ENCODE measurements around the gene LRRC4. TPM values are rescaled to one million over a fixed set of nuclear protein-coding genes. Genes with fewer than 3 reads are reported as not detected.

Gene LRRC4
- total RNA-seq, 1 experiment from 2014 or later, result 0.26 TPM

DNA sequence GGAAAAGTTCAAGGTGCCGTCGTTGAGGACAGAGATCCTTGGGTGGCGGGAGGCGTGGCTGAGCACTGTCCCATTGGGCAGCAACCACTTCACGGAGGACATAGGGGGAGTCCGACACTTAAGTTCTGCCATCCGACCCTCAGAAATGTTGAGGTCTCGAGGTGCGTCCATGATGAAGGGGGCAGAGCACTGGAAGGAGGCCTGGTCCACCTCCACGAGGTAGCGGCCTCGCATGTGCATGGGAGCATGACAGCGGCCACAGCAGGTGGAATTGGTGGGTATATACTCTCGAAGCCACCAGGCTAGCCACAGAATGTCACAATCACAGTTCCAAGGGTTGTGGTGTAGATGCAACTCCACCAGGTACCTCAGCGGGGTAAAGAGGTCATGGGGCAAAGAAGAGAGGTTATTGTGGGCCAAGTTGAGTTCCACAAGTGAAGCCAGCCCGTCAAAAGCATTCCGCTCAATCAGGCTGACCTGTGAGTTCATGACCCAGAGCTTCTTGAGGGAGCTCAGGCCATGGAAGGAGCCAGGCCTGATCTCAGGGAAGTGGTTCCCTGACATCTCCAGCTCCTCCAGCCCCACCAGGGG lies 1.7 kb downstream of the LRRC4 start:
- no peaks in the 10 kb centered on the region for H4K20me1 ChIP-seq (ENCODE audit: low read length)

DNA sequence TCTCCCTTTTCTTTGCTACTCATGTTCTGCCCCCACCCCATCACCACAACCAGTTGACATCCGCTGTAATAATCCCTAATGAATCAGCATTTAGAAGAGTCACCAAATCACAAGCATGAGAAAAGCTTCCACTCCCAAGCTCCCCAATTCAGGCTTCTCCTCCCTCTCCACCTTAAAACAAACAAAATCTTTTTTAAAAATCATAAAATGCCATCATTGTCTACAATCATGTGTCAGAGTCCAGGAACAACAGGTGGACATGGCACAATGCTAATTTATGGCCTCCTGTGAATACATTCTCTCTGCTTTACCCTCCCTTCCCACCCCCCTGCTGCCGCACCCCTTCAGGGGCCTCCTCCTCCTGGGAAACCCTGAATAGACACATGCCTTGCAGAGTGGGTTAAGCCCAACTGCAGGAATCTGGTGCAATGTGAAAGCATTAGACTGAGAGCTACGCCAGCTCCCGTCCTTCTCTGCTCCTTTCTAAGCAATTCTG lies 3.7 kb downstream of the LRRC4 start:
- Histone ChIP-seq H4K20me1 (ENCODE audit: low read length) (no peaks in the 10 kb centered on the region), H2AFZ (ENCODE audit: low read length) (no peak overlapping the region), H3K27me3 (ENCODE audit: low read length) (no peaks in the 10 kb centered on the region), H3K4me1 (ENCODE audit: insufficient read depth, low read length) (peaks cover 49% of the 10 kb centered on the region), H3K36me3 (ENCODE audit: low read depth, low read length) (0 out of 2 replicates have a peak, but pooled peaks cover 11% of the 10 kb centered on the region), H3K79me2 (ENCODE audit: low read length) (no peaks in the 10 kb centered on the region), H3F3A (ENCODE audit: low read length, unreplicated experiment) (peaks cover 4% of the 10 kb centered on the region), H3K9me2 (replicated peaks; ENCODE audit: low read length) (no peaks in the 10 kb centered on the region), H3K9me3 (ENCODE audit: low read length) (no peaks in the 10 kb centered on the region), H3K4me2 (ENCODE audit: low read length) (peak overlapping the region; percentile 48), H3K9ac (ENCODE audit: low read length) (peak overlapping the region; percentile 60), H3K27ac (ENCODE audit: low read length) (peak overlapping the region; percentile 92), H3K4me3 (ENCODE audit: low read length) (no peak overlapping the region)
- DNase-seq (peak; percentile 55), ATAC-seq (peak; percentile 43)
- CTCF ChIA-PET, result interaction anchor here (0.6 kb wide), 1 partner anchor 182 kb away, joined by 15 read pairs; no protein-coding TSS in a partner anchor
- no TSS peak for BruUV-seq (replicated peaks)
- POLR2A ChIA-PET (ENCODE audit: unreplicated experiment), result no interaction called here
- intact Hi-C loops (cut with micrococcal nuclease), result no loop called here
- TF ChIP-seq EZH2phosphoT487 (IDR thresholded peaks at IDR 0.05; ENCODE audit: borderline replicate concordance, low read length) (no peak), EZH2 (IDR thresholded peaks at IDR 0.05; ENCODE audit: low read length, unreplicated experiment) (no peak)
- TF ChIP-seq, protein P1, sequence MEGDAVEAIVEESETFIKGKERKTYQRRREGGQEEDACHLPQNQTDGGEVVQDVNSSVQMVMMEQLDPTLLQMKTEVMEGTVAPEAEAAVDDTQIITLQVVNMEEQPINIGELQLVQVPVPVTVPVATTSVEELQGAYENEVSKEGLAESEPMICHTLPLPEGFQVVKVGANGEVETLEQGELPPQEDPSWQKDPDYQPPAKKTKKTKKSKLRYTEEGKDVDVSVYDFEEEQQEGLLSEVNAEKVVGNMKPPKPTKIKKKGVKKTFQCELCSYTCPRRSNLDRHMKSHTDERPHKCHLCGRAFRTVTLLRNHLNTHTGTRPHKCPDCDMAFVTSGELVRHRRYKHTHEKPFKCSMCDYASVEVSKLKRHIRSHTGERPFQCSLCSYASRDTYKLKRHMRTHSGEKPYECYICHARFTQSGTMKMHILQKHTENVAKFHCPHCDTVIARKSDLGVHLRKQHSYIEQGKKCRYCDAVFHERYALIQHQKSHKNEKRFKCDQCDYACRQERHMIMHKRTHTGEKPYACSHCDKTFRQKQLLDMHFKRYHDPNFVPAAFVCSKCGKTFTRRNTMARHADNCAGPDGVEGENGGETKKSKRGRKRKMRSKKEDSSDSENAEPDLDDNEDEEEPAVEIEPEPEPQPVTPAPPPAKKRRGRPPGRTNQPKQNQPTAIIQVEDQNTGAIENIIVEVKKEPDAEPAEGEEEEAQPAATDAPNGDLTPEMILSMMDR (conservative IDR thresholded peaks at IDR 0.05; ENCODE audit: low read depth, low read length), result no peak

More for the DNA sequence above, 1.7 kb downstream of the LRRC4 start:
- DNase-seq (no peak), ATAC-seq (no peak)
- no TSS peak for BruUV-seq (replicated peaks)
- no peak overlapping the region for H2AFZ ChIP-seq (ENCODE audit: low read length)
- ChIA-PET POLR2A (ENCODE audit: unreplicated experiment) (no interaction called here), CTCF (no interaction called here)
- H3K4me2 ChIP-seq (ENCODE audit: low read length), result no peak overlapping the region
- H3K9ac ChIP-seq (ENCODE audit: low read length), result no peak overlapping the region
- H3K4me1 ChIP-seq (ENCODE audit: insufficient read depth, low read length), result peaks cover 29% of the 10 kb centered on the region
- H3K79me2 ChIP-seq (ENCODE audit: low read length), result no peaks in the 10 kb centered on the region
- no peaks in the 10 kb centered on the region for H3K9me3 ChIP-seq (ENCODE audit: low read length)
- TF ChIP-seq, protein P1 (conservative IDR thresholded peaks at IDR 0.05; ENCODE audit: low read depth, low read length), result no peak
- no peak for TF ChIP-seq EZH2 (IDR thresholded peaks at IDR 0.05; ENCODE audit: low read length, unreplicated experiment)
- TF ChIP-seq EZH2phosphoT487 (IDR thresholded peaks at IDR 0.05; ENCODE audit: borderline replicate concordance, low read length), result no peak
- intact Hi-C loops (cut with micrococcal nuclease), result no loop called here
- H3F3A ChIP-seq (ENCODE audit: low read length, unreplicated experiment), result no peaks in the 10 kb centered on the region
- 0 out of 2 replicates have a peak, but pooled peaks cover 9% of the 10 kb centered on the region for H3K36me3 ChIP-seq (ENCODE audit: low read depth, low read length)
- no peak overlapping the region for H3K27ac ChIP-seq (ENCODE audit: low read length)
- no peaks in the 10 kb centered on the region for H3K27me3 ChIP-seq (ENCODE audit: low read length)
- no peaks in the 10 kb centered on the region for H3K9me2 ChIP-seq (replicated peaks; ENCODE audit: low read length)
- no peak overlapping the region for H3K4me3 ChIP-seq (ENCODE audit: low read length)

DNA sequence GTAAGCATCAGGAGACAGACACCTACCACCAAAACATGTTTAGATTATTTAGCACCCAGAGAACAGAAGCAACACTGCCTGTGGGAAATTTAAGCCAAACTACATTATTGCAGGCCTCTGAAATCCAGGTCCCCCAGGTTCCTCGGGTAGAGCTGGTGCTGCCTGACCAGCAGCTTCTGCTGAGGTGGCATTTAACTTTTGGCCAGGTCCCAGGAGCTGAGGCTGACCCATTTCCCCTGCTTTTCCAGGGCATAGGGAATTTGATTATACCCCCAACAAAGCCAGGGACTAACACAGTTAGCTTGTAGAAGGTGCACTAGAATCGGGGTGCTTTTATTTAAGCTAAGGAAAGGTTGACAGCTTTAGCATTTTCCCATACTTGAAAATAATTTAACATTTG lies 4.7 kb downstream of the LRRC4 start:
- no TSS peak for BruUV-seq (replicated peaks)
- no peaks in the 10 kb centered on the region for H3K79me2 ChIP-seq (ENCODE audit: low read length)
- no peak overlapping the region for H3K4me3 ChIP-seq (ENCODE audit: low read length)
- peaks cover 59% of the 10 kb centered on the region for H3K4me1 ChIP-seq (ENCODE audit: insufficient read depth, low read length)
- TF ChIP-seq, protein P1 (conservative IDR thresholded peaks at IDR 0.05; ENCODE audit: low read depth, low read length), result no peak
- TF ChIP-seq EZH2phosphoT487 (IDR thresholded peaks at IDR 0.05; ENCODE audit: borderline replicate concordance, low read length) (no peak), EZH2 (IDR thresholded peaks at IDR 0.05; ENCODE audit: low read length, unreplicated experiment) (no peak)
- H3F3A ChIP-seq (ENCODE audit: low read length, unreplicated experiment), result peaks cover 8% of the 10 kb centered on the region
- H3K9me2 ChIP-seq (replicated peaks; ENCODE audit: low read length), result no peaks in the 10 kb centered on the region
- H3K36me3 ChIP-seq (ENCODE audit: low read depth, low read length), result 0 out of 2 replicates have a peak, but pooled peaks cover 11% of the 10 kb centered on the region
- no peak overlapping the region for H3K4me2 ChIP-seq (ENCODE audit: low read length)
- ChIA-PET CTCF (no interaction called here), POLR2A (ENCODE audit: unreplicated experiment) (interaction anchor here (0.7 kb wide), 1 partner anchor 585 kb away, joined by 3 read pairs; no protein-coding TSS in a partner anchor)
- no peaks in the 10 kb centered on the region for H4K20me1 ChIP-seq (ENCODE audit: low read length)
- H3K9ac ChIP-seq (ENCODE audit: low read length), result peak overlapping the region; percentile 35; the same call in 1 of the 2 replicates
- no peak for ATAC-seq
- H2AFZ ChIP-seq (ENCODE audit: low read length), result no peak overlapping the region
- no peak for DNase-seq
- no peaks in the 10 kb centered on the region for H3K9me3 ChIP-seq (ENCODE audit: low read length)
- H3K27me3 ChIP-seq (ENCODE audit: low read length), result no peaks in the 10 kb centered on the region
- peak overlapping the region; percentile 92 for H3K27ac ChIP-seq (ENCODE audit: low read length)
- intact Hi-C loops (cut with micrococcal nuclease), result no loop called here
